ENCODE measurements around the gene CERS5.
A peak's percentile ranks its signal among the peaks of the same experiment; 100 is the strongest.

Gene CERS5

DNA sequence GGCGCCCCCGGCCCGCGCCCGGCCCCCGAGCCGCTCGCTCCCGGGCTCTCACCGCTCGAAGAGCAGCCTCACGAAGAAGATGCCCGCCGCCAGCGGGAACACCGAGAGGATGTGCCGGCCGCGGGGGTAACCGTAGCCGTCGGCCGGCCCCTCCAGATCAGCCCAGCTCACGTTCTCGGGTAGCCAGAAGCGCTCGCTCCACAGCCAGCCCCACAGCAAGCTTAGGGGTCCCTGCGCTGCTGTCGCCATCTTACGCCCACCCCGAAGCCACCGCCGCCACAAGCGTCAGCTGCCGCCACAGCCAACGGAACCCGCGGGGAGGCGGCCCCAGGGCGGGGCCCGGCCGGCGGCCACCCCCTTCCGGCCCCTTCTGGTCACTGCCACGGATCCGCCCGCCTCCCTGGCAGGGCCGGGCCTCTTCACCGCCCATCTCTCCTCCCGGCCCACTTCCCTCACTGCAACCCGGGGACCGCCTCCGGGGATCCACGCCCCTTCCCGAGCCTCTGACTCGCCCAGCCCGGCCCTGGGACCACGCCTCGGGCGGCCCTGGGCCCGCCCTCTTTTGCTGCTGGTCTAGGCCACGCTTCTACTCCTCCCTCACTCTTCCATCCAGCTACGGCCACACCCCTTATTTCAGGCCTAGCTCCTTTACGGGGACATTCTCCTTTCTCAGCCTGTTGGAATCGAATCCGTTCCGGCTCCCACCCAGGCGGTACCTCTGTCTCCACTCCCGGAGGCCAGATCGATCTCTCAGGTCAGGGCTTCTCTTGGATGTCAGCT is at the start of gene CERS5:
TSS of gene CERS5 (minus strand) at position 321 of the 780 bp plus-strand sequence. CDS start at position 249, 72 bp downstream.
- peak; percentile 90 to 96 for DNase-seq (ENCODE audit: low read depth in 1 of 2, low spot score in 1 of 2)

DNA sequence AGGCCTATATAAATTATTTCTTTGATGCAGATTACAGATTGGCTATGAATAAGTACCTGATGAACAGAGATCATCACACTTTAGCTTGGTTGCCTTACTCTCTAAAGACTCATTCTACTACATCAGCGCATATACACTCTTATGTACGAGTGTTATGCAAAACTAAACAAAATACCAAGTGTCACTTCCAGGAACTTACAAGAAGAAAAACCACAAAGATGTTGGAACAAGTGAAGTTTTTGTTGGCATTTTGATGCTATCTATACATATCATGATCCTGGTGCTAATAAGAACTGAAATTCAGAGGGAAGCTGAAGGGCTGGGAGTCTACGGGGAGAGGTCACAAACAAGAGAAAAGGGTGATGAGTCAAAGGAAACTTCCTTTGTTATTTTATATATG is 47.9 kb upstream of the CERS5 start:
- no peak for DNase-seq (ENCODE audit: low read depth in 1 of 2, low spot score in 1 of 2)

DNA sequence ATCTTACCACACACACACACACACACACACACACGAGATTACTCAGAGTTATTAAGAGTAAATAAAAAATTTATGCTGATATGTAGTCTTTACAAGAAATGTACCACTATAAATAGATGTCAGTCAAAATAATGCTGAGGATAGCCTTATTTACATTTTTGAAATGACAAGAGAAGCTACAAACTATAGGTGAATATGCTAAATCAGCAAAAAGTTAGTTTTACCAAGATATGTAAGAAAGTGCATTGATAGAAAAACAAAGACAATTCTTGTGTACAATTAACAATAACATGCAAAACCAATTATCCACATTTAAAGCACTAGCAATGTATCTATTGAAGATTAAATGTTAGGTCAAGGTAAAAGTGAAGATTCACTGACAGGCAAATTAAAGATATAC is 46.8 kb upstream of the CERS5 start:
- no peak for DNase-seq (ENCODE audit: low read depth in 1 of 2, low spot score in 1 of 2)

GRCh38 chr12:50213439-50213838 is 46.3 kb upstream of the CERS5 start:
- no peak for DNase-seq (ENCODE audit: low read depth in 1 of 2, low spot score in 1 of 2)

DNA sequence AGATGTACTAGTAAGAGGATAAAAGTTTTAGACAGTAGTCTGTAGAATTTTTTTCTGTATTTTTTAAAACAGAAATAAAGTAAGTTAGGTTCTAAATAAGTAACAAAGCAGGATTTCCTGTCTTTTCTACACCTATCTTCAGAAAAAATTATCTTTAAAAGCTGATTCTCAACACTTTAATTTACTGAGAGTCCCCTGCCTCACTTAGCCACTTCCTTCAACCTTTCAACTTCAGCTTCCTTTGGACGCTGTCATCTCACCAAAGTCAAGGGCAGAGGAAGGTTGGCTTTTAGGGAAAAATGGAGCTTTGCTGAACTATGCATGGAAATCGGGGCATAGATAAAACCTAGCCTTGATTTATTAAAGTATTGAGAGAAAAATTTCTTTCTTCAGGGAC is 44.9 kb upstream of the CERS5 start:
- DNase-seq (ENCODE audit: low read depth in 1 of 2, low spot score in 1 of 2), result no peak

DNA sequence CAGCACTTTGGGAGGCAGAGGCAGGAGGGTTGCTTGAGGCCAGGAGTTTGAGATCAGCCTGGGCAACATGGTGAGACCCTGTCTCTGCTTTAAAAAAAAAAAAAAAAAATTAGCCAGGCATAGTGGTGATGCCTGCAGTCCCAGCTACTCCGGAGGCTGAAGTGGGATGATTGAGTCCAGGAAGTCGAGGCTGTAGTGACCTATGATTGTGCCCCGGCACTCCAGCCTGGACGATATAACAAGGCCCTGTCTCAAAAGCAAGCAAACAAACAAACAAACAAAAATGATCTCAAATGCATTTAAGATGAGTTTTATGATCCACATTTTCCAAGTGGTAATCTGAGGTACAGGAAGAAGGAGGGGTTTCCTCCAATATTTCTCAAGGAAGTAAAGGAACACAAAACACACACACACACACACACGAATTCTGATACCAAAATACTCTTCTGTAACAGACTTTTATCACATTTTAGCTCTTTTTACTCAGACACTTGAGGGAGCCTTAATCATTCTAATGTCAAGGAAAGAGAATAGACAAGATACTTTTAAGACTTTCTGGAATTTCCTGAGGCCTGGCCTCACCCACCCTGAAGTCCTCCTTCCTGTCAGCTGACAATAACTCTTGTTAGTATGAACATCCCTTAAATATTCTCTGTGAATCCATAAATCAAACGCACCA is 44.4 kb upstream of the CERS5 start:
- DNase-seq (ENCODE audit: low read depth in 1 of 2, low spot score in 1 of 2), result no peak

DNA sequence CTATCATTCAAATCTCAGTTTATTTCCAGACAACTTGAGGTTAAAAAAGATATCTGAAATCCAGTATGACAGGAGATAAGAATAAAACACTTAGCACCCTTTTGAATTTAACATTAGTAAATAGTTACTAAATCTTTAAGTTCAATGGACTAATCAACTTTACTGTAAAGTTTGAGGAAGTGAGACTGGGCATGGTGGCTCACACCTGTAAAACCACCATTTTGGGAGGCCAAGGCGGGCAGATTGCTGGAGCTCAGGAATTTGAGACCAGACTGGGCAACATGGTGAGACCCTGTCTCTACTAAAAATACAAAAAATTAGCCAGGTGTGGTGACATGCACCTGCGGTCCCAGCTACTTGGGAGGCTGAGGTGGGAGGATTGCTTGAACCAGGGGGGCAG is 40.3 kb upstream of the CERS5 start:
- no peak for DNase-seq (ENCODE audit: low read depth in 1 of 2, low spot score in 1 of 2)

DNA sequence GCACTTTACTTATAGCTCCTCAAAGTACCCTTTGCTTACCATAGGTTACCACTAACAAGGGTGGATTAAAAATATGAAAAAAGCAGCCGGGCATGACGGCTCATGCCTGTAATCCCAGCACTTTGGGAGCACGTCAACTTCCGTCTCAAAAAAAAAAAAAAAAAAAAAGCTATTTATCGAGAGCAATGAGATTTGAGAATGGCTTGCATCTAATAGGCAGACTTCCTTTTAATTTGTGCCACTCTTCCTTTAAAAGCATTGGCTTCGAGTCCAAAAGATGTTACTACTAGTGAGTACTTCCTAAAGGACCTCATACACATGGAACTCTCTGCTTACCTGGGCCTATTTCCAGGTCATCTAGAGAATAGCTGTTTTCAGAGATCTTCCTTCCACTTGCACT is 38.5 kb upstream of the CERS5 start:
- no peak for DNase-seq (ENCODE audit: low read depth in 1 of 2, low spot score in 1 of 2)

GRCh38 chr12:50203691-50204090 is 36.5 kb upstream of the CERS5 start:
- no peak for DNase-seq (ENCODE audit: low read depth in 1 of 2, low spot score in 1 of 2)

GRCh38 chr12:50201987-50202521 is 34.9 kb upstream of the CERS5 start:
- DNase-seq (ENCODE audit: low read depth in 1 of 2, low spot score in 1 of 2), result no peak

DNA sequence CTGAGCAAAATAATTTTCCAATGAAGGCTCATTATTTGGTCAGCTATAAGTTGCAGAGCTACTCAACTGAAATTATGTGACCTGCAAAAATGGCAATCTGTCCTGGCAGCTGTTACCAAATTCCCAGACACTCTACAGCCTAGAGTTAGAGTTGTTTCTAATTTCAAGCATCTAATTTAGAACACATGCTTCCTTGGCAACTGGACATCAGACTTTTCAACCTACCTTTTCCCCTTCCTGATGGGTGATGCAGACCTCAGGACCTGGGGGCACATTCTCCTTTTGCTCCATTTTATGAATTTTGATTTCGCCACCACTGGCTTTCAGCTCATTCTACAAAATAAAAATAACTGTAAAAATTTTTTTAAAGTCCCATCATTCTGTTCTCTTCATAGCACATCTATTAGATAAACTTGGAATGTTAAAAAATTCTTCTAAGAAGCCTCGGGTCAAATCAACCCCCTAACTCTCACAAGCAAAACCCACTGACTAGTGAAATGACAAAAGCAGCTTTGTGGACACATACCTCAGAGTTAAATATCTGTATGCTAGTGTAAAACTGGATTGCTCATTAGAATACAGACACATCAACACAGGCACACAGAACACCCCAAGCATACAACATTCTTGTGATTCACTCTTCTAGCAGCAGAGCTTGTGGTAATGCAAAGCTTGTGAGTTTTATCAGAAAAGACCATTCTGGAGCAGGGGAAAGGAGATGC is 33.5 kb upstream of the CERS5 start:
- no peak for DNase-seq (ENCODE audit: low read depth in 1 of 2, low spot score in 1 of 2)

- no peak for DNase-seq (ENCODE audit: low read depth in 1 of 2, low spot score in 1 of 2)
Observed at GRCh38 chr12:50198829-50199228, 31.7 kb upstream of the CERS5 start.

DNA sequence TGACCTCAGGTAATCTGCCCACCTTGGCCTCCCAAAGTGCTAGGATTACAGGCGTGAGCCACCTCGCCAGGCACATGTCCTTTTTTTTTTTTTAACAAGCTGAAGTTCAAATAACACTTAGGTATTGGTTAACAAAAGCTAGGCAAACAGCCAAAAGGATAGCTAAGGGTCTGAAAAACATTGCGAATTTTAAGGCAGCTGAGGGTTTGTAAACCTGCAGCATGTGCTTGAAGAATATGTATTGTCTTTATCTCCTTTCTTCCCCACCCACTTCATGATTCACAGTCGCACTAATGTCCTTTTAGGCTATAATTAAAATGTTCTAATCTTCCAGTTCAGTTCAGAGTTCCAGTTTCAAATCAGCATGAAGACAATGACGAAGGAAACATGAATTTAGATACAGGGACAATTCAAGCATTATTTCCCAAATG is 30.1 kb upstream of the CERS5 start:
- DNase-seq (ENCODE audit: low read depth in 1 of 2, low spot score in 1 of 2), result no peak

DNA sequence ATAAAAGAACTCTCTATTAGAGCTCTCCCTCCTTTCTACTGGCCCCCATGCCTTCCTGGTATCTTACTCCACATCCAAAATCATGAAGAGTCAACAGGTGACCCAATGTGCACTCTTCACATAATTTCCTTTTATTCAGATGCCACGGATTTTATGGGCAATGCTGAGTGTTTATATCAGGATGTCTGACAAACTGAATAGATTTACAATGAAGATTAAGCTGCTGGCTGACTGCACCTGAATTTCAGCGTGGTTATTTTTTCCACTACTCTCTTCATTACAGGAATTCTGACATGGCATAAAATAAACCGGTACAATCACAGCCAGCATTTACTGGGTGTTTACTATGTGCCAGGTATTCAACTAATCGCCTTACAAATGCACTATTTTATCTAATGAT is 29.4 kb upstream of the CERS5 start:
- no peak for DNase-seq (ENCODE audit: low read depth in 1 of 2, low spot score in 1 of 2)

DNA sequence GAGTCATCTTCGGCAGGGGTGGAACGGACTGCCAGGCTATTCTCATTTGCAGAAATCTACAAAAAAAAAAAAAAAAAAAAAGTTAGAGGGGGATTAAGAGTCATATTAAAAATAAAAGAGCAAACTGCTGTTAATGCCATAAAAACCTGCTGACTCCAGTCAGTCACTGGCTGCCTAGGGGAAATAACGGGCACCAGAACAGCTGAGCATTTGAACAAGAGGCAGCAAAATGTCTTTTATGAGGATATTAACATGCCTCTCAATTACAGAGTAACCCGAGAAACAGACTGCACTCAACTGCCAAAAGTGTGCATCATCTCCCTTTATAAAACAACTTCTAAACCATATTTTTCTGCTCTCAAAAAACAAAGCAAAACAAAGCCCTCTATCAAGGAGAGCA is 28.7 kb upstream of the CERS5 start:
- no peak for DNase-seq (ENCODE audit: low read depth in 1 of 2, low spot score in 1 of 2)

- DNase-seq (ENCODE audit: low read depth in 1 of 2, low spot score in 1 of 2), result no peak
Observed at GRCh38 chr12:50192908-50193307, 25.7 kb upstream of the CERS5 start.

DNA sequence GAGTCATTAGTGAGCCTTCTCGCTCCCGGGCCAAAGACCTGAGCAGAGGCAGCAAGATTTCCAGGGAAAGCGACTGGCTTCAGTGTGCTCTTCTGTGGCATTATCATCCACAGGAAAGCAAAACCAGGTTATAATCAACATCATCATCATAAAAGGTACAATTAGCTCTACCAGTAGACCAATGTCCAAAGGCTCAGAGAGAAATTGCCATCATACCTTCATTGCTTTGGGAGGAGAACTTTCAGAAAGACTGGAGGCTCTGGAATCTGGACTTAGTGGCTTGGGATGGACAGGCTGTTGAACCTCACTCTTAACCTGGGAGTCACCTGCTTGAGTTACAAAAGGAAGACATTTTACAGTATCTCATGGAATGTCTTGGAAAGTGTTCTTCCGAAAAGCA is 25.1 kb upstream of the CERS5 start:
- DNase-seq (ENCODE audit: low read depth in 1 of 2, low spot score in 1 of 2), result no peak

DNA sequence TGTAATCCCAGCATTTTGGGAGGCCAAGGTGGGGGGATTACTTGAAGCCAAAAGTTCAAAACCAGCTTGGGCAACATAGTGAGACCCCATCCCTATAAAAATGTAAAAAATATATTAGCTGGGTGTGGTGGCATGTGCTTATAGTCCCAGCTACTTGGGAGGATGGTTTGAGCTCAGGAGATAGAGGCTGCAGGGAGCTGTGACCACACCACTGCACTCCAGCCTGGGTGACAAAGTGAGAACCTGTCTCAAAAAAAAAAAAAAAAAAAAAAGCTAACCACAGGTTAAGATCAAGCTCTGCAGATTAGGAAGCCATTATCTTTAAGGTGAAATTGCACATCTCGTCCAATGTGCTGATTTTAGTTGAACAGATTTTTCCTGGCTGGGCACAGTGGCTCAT is 23.7 kb upstream of the CERS5 start:
- DNase-seq (ENCODE audit: low read depth in 1 of 2, low spot score in 1 of 2), result no peak

- no peak for DNase-seq (ENCODE audit: low read depth in 1 of 2, low spot score in 1 of 2)
Observed at GRCh38 chr12:50188875-50189575, 21.9 kb upstream of the CERS5 start.

DNA sequence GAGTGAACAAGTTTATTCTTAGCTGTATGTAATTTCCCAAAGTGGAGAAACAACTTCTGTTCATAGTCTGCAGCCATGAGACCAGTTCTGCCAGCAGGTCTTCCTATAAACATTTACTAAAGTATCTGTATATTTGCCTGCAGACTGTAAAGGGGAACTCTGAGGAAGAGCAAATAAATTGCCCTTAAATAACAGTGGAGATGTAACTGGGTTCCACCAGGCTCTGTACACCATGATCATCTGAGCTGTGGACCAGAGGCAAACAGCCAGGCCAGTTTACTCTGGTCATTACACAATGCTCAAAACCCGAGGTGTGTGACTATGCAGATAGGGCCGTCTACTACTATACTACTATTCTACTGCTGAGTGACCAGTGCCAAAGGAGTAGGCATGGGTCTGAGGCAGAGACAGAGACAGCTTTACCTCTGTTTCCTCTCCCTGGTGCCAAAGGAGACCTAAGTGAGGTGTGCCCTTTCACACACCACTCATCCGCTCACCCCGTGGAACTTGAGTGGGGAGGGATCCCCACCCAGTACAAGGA is 21.1 kb upstream of the CERS5 start:
- DNase-seq (ENCODE audit: low read depth in 1 of 2, low spot score in 1 of 2), result no peak
